LoVo (cell line): ENCODE results near the gene DCHS2.

ENCODE experiments used
- DNase-seq: peaks from one replicate; pipeline ENCODE4 v3.0.0-alpha.2; 2016; ENCODE audit warnings: low spot score

DCHS2 gene, protein sequence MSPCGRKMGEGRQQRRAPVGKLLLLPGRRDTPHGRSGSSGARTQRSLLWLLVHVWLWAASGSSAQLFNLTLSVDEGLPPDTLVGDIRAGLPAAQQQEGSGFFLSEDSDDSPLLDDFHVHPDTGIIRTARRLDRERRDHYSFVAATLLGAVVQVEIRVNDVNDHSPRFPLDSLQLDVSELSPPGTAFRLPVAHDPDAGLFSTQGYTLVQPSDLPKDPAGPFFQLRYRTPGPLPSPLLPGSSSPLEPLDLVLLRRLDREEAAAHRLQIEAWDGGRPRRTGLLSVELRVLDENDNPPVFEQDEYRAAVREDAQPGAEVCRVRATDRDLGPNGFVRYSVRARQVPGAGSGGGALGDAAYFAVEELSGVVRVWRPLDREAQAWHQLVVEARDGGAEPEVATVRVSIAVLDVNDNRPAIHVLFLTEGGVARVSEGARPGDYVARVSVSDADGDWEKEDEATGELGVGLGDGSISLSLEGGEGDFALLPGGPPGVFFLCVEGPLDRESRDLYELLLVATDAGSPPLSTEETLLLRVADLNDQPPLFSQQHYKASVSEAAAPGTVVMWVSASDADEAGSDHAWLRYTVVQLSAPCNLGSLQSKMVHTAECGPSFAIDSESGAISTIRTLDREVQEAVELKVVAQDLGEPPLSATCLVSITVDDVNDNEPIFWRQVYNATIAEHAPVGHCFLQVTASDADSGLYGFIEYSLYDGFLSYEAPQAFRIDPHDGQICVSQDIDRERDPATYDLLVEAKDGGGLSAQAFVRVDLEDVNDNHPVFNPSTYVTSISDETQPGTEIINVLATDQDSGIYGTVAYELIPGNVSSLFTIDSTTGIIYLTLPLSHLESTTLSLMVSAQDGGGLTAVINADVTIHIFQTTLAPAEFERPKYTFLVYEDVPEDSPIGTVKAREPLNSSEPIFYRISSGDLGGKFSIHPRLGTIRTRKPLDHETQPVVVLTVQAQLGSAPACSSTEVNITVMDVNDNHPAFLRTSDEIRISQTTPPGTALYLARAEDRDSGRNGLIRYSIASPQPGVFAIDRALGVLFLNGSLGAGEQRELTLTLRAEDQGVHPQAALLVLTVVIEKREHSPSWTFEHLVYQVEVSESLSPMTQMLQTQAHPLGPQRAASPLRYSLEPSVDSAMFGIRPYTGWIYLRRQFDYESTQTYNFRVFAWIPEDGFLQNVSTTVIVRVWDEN (N-terminal part only)

DNA sequence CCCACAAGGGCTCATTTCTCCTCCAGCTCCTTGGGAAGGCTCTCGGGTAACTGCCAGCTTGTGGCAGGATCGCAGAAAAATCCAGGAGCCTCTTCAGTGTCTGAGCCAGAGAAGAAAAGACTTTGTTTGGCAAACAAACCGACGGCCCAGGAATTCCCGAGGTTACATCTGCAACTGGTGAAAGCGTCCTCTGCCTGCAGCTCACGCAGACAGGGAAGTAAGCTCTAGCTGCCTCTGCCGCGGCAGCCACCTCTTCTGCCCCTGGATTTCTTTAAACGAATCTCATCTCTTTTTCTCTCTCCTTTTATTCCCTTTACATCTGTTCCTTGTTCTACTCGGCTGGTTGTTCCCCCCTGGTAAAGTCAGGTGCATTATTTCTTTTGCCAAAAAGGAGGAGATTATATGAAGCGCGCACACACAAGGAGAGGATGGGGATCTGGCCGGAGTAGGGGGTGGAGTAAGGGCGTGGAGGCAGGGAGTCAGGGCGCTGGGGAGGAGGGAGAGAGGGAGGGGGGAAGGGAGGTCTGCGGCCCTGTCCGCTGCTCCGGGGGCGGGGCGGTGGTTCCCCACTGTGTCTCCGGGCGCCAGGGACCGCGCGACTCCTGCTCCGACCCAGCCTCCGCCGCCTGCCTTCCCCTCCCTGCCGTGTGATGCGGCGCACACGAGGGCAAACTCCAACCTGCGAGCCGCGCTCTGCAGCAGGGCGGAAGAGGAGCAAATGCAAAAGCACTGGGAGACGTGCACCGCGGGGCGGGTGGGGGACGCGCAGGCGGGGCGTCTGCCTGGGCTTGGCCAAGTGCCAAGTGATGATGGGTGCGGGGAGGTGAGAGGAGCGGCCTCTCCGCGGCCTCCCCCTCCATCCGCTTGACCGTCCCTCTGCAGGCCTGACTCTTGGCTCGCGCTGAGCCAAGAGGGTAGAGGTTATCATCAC, at the start of gene DCHS2:
TSS of gene DCHS2 (minus strand) at position 459 of the 931 bp plus-strand sequence. CDS start at position 15, 444 bp downstream.
- peak; percentile 11 for DNase-seq

DNA sequence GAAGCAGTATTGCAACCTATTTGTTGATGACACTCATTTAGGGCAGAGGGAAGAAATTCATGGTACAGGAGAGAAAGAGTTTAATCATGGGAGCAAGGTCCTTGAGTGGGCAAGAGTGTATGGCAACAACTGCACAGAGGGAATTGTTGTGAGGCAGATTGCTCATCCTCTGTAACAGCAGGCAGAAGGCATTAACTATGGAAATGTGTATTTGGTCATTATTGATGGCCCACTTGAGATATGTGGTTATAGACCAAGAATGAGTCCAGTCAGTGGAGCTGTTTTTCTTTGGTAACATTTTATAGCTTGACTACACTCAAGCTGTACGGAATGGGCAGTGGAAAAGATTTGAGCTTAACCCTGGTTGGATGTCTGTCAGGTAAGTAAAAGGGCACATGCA, 42.7 kb upstream of the DCHS2 start:
- DNase-seq, result no peak

DNA sequence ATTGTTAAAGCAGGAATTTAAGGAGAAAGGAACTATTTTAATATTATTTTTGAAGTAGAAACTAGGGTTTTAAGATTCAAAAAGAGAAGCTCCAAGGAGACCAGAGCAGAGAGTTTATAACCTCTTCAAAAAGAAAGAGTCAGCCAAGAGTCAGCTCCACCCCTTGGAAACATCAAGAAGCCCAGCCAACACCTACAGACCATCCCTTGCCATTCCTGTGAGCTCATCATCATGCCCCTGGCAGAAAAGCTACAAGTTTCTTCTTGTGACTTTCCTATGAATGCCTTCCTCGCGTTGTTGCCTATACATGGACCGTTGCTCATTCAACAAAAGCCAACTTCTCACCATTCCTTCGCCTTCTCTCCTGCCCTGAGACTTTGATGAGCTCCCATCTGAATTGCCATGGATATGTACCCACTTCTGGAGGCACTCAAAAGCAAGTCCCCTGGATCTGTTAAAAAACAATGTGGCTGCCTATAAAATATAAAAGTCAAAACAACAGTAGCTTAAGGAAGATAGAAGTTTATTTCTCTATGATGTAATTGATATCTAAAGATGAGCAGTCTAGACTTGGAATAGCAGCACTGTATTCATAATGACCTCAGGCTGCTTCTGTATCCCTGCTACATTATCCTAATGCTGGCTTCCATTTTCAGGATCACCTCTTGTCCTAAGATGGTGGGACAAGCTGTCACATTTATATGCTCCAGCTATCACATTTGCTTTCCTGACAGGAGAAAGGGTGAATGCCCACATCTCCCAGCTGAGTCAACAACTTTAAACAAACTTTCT, 38.3 kb upstream of the DCHS2 start:
- DNase-seq, result no peak

DNA sequence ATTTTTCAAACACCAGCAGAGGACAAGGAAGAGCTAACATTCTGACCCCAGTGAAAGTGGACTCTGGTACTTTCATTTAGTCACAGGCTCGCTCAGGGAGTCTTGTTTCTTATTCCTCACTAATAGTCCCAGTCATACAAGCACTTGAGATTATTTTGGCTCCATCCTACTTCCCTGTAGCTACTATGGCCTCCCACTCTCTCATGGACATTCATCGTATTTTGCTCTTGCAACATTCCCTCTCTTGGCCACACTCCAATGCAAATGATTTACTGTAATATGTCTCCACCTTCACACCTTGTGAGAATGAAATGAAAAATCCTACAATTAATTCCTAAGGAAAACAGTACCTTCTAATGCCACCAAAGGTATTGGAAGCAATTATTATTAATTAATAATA, 37.3 kb upstream of the DCHS2 start:
- DNase-seq, result no peak

DNA sequence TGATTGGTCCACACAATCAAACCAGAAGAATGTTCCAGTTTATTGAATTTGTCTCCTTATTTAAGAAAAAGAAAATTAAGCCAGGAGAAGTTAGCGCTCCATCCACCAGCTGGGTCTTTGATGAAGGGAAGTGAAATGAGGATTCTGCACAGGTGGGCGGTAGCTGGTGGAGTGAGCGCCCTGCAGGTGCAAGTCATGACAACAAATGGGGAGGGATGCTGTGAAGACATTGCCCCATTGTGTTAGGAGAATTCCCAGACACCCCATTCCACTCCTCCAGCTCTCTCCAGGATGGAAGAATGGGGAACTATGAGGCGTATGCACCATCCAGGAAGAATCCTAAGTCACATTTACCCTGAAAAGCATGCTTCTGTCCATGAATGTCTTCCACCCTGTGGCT, 35.7 kb upstream of the DCHS2 start:
- no peak for DNase-seq

DNA sequence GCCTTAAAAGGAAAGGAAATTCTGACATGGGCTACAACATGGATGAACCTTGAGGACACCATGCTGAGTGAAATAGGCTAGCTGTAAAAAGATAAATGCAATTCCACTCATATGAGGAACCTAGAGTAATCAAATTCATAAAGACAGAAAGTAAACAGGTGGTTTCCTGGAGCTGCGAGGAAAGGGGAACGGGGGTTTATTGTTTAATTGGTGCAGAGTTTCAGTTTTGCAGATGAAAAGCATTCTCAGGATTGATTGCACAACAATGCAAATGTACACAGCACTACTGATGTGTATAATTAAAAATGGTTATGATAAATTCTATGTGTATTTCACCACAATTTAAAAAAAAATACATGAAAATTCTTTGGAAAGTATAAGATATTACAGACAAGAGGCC, 34.6 kb upstream of the DCHS2 start:
- DNase-seq, result no peak

DNA sequence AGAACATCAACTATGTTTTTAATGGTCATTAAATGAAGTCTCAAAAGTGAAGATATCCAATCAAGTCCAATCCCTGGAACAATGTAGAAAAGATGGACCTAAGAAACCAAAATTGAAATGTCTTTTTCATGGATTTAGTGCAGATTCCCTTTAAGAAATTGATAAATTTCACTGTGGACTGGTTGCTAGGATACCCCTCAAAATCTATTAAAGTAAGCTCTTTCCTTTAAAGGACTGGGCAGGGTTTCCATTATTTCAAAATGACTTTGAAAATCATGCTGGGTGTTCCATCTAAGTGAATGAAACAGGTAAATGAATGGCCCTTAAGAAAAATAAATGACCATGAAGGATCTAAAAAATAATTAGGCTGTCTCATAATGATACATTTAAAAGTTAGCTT, 30.0 kb upstream of the DCHS2 start:
- no peak for DNase-seq

DNA sequence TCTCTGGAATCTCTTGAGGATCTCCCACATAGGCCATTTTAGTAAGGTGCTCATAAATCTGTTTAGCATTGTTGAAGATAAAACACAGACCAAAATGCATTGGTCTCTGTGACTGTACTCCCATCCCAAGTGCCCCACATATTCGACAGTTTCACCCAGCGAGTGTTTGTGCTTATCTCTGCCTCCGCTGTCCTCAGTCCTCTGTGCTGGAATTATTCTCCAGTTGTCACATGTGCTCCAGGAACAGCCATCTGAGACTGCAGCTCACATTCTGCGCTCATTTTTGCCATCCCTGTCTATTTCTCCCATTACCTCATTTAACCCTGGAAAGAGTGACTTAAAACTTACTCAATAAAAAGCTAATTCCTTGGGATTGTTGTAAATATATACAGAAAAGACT, 27.6 kb upstream of the DCHS2 start:
- no peak for DNase-seq

DNA sequence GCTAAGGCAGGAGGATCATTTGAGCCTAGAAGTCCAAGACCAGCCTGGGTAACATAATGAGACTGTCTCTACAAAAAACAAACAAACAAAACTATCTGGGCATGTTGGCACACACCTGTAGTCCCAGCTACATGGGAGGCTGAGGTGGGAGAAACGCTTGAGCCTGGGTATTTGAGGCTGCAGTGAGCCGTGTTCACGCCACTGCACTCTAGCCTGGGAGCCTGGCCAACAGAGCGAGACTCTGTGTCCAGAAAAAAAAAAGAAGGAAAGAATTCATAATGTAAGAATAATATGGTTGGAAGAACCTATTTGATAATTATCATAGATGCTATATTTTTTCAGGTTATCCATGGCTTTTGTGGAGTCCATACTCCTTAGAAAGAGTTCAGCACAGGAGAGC, 26.0 kb upstream of the DCHS2 start:
- no peak for DNase-seq

DNA sequence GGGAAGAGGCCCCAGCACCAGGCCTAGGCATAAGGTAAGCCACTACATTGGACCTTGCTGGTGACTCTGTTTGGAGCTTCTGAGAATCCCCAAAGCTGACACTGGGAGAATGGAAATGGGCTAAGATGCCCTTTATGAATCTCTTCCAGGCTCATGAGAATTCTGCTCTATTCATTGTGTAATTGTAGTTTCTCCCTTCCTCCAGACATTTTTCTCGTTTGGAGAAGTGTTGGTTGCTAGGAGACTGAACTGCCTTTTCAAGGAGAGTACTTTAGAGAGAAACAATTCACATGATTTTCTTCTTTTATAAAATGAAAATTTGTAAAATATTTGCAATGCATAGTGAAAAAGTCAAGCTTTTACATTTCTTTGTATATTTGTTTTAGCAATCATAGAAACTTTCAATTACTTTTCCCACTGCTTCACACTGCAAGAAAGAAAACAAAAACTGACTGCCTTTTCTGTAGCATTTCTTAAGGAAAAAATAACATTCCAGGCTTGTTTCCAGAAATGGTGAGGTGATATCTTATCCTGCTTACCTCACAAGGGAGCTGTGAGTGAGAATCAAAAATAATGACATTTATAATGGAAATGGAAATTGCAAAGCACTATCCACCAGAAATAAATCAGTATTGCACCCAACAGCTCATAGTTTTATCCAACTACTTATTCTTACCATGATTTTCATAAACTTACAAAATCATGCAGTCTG, 24.9 kb upstream of the DCHS2 start:
- DNase-seq, result no peak

DNA sequence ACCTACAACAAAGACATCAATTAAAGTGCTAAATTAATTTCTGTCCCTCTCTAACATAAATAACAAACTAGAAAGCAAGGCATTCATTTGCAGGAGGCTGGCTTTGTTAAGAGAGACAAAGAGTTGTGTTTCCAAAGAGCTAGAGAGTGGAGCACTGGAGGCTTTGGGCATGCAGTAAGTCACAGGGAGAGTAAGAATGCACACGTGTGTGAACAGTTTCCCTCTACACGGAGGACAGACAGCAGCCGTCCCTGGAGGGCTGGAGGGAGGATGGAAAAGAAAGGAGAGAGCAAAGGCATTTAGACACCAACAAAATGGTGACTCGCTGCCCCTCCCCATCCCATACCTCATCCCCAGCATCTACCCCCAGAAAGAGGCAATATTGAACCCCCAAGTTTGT, 20.4 kb upstream of the DCHS2 start:
- no peak for DNase-seq

DNA sequence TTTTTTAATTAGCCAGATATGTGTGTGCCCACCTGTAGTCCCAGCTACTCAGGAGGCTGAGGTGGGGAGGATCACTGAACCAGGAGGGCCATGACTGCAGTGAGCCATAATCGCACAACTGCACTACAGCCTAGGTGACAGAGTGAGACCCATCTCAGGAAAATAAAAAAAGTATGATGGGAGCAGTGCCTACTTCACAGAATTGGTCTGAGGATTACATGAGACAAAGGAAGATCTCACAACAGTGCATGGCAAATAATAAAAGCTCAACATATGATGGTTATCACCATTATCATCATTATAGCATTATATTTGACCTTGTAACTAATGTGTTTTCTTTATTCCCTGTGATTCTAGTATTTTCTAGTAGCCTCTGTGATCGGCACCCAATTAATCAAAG, 19.9 kb upstream of the DCHS2 start:
- DNase-seq, result no peak

DNA sequence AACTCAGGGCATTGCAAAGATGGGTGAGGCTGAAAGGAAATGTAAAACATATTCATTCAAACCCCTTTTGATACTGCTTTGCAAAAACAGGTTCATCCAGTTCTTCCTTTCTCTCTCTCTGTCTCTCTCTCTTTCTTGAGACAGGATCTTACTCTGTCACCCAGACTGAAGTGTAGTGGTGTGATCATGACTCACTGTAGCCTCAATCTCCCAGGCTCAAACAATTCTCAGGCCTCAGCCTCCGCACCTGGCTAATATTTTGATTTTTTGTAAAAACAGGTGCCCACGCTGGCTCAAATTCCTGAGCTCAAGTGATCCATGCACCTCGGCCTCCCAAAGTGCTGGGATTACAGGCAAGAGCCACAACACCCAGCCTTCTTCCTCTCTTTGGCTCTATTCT, 15.6 kb upstream of the DCHS2 start:
- DNase-seq, result peak; percentile 8

DNA sequence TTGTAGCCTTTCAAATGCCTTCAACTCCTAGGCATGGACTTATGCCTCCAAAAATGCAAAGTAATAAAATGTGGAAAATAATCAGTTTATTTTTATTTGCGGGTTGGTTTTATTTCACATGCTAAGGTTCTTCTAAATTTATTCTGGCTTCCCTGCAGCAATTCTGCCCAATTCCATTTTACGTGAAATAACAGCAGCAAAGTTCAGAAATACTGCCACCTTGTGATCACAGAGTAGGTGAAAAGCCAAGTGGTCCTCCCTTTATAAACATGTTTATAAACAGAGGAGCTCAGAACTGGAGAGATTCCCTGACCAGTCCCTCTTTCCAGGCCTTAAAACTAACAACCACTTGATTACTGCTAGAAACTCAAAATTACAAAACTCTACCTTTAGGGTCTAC, 14.7 kb upstream of the DCHS2 start:
- DNase-seq, result peak; percentile 27

DNA sequence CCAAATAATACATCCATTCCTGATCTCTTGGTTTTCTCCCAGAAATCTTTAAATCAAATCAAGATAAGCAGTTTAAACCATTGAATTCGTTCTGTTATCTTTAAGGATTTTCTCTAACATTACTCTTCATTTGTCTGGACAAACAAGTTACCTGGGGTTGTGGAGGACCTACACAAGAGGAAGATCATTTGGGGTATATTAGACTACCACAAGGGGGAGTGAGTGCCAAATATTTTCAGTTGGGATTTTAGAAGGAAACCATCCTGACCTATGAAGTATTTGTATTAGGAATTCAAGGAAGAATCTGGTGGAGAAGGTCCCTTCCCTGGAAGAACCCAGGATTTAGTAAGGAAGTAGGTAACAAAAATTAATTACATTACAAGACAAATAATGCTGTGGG, 12.0 kb upstream of the DCHS2 start:
- DNase-seq, result peak; percentile 19

DNA sequence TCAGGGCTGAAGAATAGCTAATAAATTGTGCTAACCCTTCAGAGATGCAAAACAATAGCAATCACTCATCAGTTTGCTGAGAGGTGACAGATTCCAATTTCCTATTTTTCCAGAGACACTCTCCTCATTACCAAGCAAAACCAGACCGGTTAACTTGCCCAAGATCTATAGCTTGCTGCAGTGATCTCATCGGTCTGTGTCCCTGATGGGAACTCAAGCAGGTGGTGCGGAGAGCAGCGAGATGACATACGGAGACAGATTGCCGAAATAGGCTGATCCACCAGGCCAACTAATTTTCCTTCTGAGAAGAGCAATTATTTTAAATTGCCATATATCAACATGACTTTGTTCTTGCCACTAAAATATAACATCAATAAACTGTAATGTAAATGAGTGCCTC, 10.5 kb upstream of the DCHS2 start:
- no peak for DNase-seq

DNA sequence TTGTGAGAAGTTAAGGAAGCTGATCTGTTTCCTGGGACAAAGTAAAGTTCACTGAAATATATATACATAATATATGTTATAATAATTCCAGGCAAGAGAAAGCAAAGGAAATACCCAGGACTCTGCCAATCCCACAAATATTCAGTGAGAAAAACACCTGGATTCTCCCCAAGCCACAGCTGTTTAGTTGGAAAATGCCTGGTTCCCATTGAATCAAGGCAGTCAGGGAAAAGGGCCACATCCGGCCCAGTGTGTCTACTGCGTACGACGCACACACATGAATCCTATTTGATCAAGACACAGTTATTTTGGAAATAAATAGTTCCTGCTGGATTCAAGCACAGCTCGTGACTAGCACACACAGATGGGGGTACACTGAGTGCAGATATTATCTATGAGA, 6.3 kb upstream of the DCHS2 start:
- DNase-seq, result no peak

DNA sequence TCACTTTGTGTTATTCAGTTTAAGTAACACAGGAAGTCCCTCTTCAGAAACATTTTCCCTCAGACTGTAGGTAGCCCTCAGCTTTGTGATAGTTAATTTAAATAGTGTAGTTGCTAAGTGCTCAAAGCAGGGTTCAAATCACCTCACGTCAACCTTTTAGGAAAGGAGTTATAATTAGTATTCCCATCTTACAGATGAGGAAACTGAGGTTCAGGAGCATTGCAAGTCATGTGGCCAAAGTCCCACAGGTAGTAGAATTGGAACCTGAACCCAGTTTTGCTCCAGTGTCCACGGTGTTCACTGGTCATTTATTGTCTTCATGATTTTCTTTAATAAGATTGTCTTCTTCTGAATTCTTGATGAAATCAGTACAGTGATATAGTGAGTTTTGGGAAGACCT, 4.3 kb upstream of the DCHS2 start:
- DNase-seq, result no peak

DNA sequence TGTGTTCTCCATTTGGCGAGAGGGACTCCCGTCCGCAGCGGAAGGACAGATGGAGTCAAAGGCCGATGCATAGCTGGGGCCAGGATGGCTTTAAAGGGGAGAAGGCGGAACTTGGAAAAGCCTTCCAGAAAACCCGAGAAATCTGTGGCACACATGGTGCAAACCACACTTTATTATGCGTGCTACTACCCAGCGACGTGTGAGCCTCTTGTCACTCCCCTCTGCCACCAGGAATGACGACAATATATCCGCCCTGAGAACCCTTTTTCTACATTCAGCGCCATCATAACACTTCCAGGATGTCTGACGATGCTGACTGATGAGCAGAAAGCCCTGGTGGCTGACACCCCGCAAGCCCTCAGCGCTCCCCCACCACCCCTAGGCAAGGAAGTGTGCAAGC, 689 bp upstream of the DCHS2 start:
- no peak for DNase-seq
